ENCODE measurements around the gene HSP90AB1.
"Not testable (repeated sequence)": the region's sequence is repeated elsewhere in the genome, so short reads cannot be mapped to it uniquely, and the experiment has no call there.

DNA sequence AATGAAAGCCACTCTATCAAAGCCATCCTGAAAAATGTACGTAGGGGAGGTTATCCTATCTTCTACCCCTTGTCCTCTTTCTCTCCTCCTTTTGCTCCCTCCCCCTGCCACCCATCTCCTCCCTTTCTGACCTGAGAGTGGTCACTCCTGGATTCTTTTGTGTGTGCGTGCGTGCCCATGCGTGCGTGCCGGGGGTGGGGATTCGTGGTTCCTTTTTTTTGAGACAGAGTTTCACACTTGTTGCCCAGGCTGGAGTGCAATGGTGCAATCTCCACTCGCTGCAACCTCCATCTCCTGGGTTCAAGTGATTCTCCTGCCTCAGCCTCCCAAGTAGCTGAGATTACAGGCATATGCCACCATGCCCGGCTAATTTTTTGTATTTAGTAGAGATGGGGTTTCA lies 15.5 kb upstream of the HSP90AB1 start:
- TF ChIP-seq POLR2A (IDR thresholded peaks at IDR 0.05) = not testable (repeated sequence)
- TF ChIP-seq, protein P1, sequence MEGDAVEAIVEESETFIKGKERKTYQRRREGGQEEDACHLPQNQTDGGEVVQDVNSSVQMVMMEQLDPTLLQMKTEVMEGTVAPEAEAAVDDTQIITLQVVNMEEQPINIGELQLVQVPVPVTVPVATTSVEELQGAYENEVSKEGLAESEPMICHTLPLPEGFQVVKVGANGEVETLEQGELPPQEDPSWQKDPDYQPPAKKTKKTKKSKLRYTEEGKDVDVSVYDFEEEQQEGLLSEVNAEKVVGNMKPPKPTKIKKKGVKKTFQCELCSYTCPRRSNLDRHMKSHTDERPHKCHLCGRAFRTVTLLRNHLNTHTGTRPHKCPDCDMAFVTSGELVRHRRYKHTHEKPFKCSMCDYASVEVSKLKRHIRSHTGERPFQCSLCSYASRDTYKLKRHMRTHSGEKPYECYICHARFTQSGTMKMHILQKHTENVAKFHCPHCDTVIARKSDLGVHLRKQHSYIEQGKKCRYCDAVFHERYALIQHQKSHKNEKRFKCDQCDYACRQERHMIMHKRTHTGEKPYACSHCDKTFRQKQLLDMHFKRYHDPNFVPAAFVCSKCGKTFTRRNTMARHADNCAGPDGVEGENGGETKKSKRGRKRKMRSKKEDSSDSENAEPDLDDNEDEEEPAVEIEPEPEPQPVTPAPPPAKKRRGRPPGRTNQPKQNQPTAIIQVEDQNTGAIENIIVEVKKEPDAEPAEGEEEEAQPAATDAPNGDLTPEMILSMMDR (IDR thresholded peaks at IDR 0.05) = not testable (repeated sequence)
